OCI-LY7 (cell line): ENCODE data around the gene FRMPD4. TPM values are rescaled to one million over a fixed set of nuclear protein-coding genes. Genes with fewer than 3 reads are reported as not detected.

Experiments
- BruUV-seq: library from RNA; stranded (reverse); fragments of 400-500 nt; replicated peaks from 2 replicates; lab custom pipeline; 2021; lab: Mats Ljungman, UMichigan
- CTCF ChIA-PET: fragments of 300-600 bp; sonication (Branson Sonifier 250); formaldehyde crosslinking; loops from one replicate; lab custom pipeline; 2022; ENCODE audit warnings: antibody characterized with exemption; ENCODE audit not compliant: unreplicated experiment; lab: Charles Lee
- POLR2A ChIA-PET: fragments of 300-600 bp; sonication (Branson Sonifier 250); formaldehyde crosslinking; loops from one replicate; lab custom pipeline; 2022; ENCODE audit warnings: antibody characterized with exemption; lab: Charles Lee
- DNase-seq: peaks from one replicate; pipeline ENCODE4 v3.0.0-alpha.2; 2015; ENCODE audit warnings: low spot score
- H2AFZ ChIP-seq: fragments of 200-600 bp; sonication (generic), shearing (Covaris generic); 2 replicates; pipeline ENCODE4 v1.6.1; 2014; ENCODE audit warnings: mild to moderate bottlenecking, antibody characterized with exemption, low read length, moderate library complexity
- H3K27ac ChIP-seq: fragments of 200-600 bp; sonication (generic); 2 replicates; pipeline ENCODE4 v1.5.1; 2014; ENCODE audit warnings: mixed run types, low read depth, mild to moderate bottlenecking, moderate library complexity, low read length, inconsistent platforms; ENCODE audit not compliant: poor library complexity, severe bottlenecking
- H3K36me3 ChIP-seq: fragments of 200-600 bp; sonication (generic); 2 replicates; pipeline ENCODE4 v1.6.1; 2014; ENCODE audit warnings: mild to moderate bottlenecking, antibody characterized with exemption, low read length, moderate library complexity, mixed read lengths; ENCODE audit not compliant: insufficient read depth
- H3K4me1 ChIP-seq: fragments of 200-600 bp; sonication (generic); 2 replicates; pipeline ENCODE4 v1.5.1; 2014; ENCODE audit warnings: mild to moderate bottlenecking, low read length; ENCODE audit not compliant: insufficient read depth, poor library complexity, severe bottlenecking
- H3K4me2 ChIP-seq: fragments of 200-600 bp; sonication (generic); 2 replicates; pipeline ENCODE4 v1.6.1; 2014; ENCODE audit warnings: mild to moderate bottlenecking, low read length
- H3K4me3 ChIP-seq: fragments of 200-600 bp; sonication (generic); 2 replicates; pipeline ENCODE4 v1.5.1; 2014; ENCODE audit warnings: mild to moderate bottlenecking, low read depth, low read length; ENCODE audit not compliant: poor library complexity, severe bottlenecking
- H3K79me2 ChIP-seq: fragments of 200-600 bp; sonication (generic); 2 replicates; pipeline ENCODE4 v1.6.1; 2016; ENCODE audit warnings: low read depth, mild to moderate bottlenecking, low read length, moderate library complexity, mixed read lengths; ENCODE audit not compliant: insufficient read depth
- H3K9me2 ChIP-seq: fragments of 200-600 bp; sonication (generic); 2 replicates; pipeline ENCODE4 v1.6.1; 2016; ENCODE audit warnings: mild to moderate bottlenecking, low read length, mixed read lengths; ENCODE audit not compliant: insufficient read depth
- H3K9me3 ChIP-seq: fragments of 200-600 bp; sonication (generic); 2 replicates; pipeline ENCODE4 v1.6.1; 2014; ENCODE audit warnings: mild to moderate bottlenecking, mixed run types, low read length, mixed read lengths
- H4K20me1 ChIP-seq: fragments of 200-600 bp; sonication (generic); 2 replicates; pipeline ENCODE4 v1.6.1; 2014; ENCODE audit warnings: mild to moderate bottlenecking, antibody characterized with exemption, low read length, moderate library complexity, mixed read lengths; ENCODE audit not compliant: insufficient read depth
- EZH2phosphoT487 ChIP-seq: fragments of 200-600 bp; sonication (generic); IDR thresholded peaks from 2 replicates; pipeline ENCODE4 v1.6.1; 2018; ENCODE audit warnings: low read depth, borderline replicate concordance, mild to moderate bottlenecking, mixed run types, antibody characterized with exemption, low read length, moderate library complexity, mixed read lengths
- intact Hi-C: fragments of 100-400 bp; cut with micrococcal nuclease; formaldehyde crosslinking; loops from one replicate; pipeline ENCODE4 v1.10.0; 2022; ENCODE audit not compliant: unreplicated experiment
- total RNA-seq, 2 experiments: library from RNA; depleted of rRNA in 1 of 2; stranded (reverse); fragments of >200 nt in 1 of 2; shearing (Covaris generic) in 1 of 2; gene quantifications; 2 replicates each; pipeline ENCODE4 v1.2.3, GENCODE V29; 2014 to 2022
- TF ChIP-seq, protein P1 (sequence below): fragments of 200-600 bp; sonication (generic); conservative IDR thresholded peaks from 2 replicates; pipeline ENCODE4 v1.5.1; 2014; ENCODE audit warnings: mild to moderate bottlenecking, antibody characterized with exemption, low read length, moderate library complexity, mixed read lengths

Gene FRMPD4
- total RNA-seq, 2 experiments from 2014 or later = not detected

DNA sequence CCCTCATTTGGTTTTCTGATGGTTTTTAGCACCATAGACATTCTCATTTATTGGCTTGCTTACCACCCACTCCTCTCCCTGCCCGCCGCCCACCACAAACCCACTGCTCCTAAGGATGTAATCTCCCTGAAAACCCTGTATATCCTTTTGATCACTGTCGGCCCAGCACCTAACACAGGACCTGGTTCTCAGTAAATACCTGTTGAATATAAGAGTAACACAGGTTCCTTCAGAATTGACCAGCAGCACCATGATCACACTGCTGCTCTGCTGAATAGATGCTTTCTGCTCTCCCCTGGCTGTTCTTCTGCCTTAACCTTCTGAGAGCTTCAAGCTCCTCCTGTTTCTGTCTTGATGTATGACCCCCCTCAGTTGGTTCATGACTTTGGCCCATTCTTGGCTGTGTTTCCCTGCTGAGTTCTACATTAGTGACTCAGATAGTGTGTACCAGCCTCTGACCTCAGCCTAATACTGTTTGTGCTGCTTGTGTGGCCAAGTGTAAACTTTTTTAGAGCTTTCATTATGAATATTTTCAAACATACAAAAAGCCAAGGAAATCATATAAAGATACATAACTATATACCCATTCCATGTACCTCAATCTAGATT is 265.3 kb downstream of the FRMPD4 start:
- no peak for DNase-seq
- no peaks in the 10 kb centered on the region for H3K4me1 ChIP-seq
- ChIA-PET POLR2A (no interaction called here), CTCF (no interaction called here)
- H3K79me2 ChIP-seq = no peaks in the 10 kb centered on the region
- no peak overlapping the region for H2AFZ ChIP-seq
- TF ChIP-seq, protein P1, sequence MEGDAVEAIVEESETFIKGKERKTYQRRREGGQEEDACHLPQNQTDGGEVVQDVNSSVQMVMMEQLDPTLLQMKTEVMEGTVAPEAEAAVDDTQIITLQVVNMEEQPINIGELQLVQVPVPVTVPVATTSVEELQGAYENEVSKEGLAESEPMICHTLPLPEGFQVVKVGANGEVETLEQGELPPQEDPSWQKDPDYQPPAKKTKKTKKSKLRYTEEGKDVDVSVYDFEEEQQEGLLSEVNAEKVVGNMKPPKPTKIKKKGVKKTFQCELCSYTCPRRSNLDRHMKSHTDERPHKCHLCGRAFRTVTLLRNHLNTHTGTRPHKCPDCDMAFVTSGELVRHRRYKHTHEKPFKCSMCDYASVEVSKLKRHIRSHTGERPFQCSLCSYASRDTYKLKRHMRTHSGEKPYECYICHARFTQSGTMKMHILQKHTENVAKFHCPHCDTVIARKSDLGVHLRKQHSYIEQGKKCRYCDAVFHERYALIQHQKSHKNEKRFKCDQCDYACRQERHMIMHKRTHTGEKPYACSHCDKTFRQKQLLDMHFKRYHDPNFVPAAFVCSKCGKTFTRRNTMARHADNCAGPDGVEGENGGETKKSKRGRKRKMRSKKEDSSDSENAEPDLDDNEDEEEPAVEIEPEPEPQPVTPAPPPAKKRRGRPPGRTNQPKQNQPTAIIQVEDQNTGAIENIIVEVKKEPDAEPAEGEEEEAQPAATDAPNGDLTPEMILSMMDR = no peak
- TF ChIP-seq EZH2phosphoT487 = no peak
- no peaks in the 10 kb centered on the region for H3K9me2 ChIP-seq
- H3K27ac ChIP-seq = no peak overlapping the region
- H3K4me3 ChIP-seq = no peak overlapping the region
- no peaks in the 10 kb centered on the region for H3K36me3 ChIP-seq
- intact Hi-C loops = no loop called here
- no TSS peak for BruUV-seq
- H4K20me1 ChIP-seq = no peaks in the 10 kb centered on the region
- H3K4me2 ChIP-seq = no peak overlapping the region
- no peaks in the 10 kb centered on the region for H3K9me3 ChIP-seq

DNA sequence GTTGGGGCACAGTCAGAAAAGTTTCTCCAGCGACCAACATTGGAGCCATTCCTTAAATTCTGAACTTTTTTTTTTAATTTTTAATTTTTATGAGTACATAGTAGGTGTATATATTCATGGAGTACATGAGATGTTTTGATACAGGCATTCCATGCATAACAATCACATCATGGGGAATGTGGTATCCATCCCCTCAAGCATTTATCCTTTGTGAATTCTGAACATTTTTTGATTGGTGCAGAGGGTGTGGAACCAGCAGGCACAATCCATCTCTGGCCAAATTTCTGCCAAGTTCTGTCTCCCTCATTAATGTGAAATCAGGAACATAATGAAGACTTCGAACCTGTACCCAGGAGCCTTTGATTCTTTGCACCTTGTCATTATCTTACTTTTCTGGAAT is 267.0 kb downstream of the FRMPD4 start:
- BruUV-seq = no TSS peak
- H3K79me2 ChIP-seq = no peaks in the 10 kb centered on the region
- no peaks in the 10 kb centered on the region for H3K4me1 ChIP-seq
- no peak overlapping the region for H3K4me2 ChIP-seq
- DNase-seq = no peak
- intact Hi-C loops = no loop called here
- no peak overlapping the region for H2AFZ ChIP-seq
- ChIA-PET CTCF (no interaction called here), POLR2A (no interaction called here)
- no peaks in the 10 kb centered on the region for H4K20me1 ChIP-seq
- no peak overlapping the region for H3K4me3 ChIP-seq
- TF ChIP-seq EZH2phosphoT487 = no peak
- TF ChIP-seq, protein P1 = no peak
- H3K9me3 ChIP-seq = no peaks in the 10 kb centered on the region
- H3K27ac ChIP-seq = no peak overlapping the region
- H3K36me3 ChIP-seq = no peaks in the 10 kb centered on the region
- H3K9me2 ChIP-seq = no peaks in the 10 kb centered on the region

DNA sequence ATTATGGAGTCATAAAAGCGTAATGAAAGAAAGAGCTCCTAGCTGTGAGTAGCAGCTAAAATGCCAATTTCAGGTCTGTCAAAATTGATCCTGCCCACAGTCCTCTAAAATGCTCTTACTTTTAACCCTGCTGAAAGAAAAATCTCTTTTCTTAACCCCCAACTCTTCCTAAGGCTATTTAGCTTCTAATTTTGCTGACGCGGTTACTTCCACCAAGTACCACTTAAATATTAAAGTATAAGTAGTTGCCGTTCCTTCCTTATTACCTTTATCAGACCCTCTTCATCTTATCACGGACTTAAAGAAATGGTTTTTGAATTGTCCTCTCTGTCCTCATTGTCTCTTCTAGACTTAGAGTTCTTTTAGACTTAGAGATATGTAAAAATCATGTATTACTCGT is 272.2 kb downstream of the FRMPD4 start:
- H2AFZ ChIP-seq = no peak overlapping the region
- ChIA-PET CTCF (no interaction called here), POLR2A (interaction anchor here (0.5 kb wide), 1 partner anchor 1156 kb away, joined by 3 read pairs; no protein-coding TSS in a partner anchor)
- H3K79me2 ChIP-seq = no peaks in the 10 kb centered on the region
- H3K4me1 ChIP-seq = no peaks in the 10 kb centered on the region
- intact Hi-C loops = no loop called here
- H3K9me3 ChIP-seq = no peaks in the 10 kb centered on the region
- no peak overlapping the region for H3K4me3 ChIP-seq
- no peak for DNase-seq
- no peak overlapping the region for H3K27ac ChIP-seq
- H3K4me2 ChIP-seq = no peak overlapping the region
- no peaks in the 10 kb centered on the region for H3K36me3 ChIP-seq
- H4K20me1 ChIP-seq = no peaks in the 10 kb centered on the region
- BruUV-seq = no TSS peak
- no peaks in the 10 kb centered on the region for H3K9me2 ChIP-seq
- TF ChIP-seq, protein P1 = no peak
- TF ChIP-seq EZH2phosphoT487 = no peak
